Measurements from ENCODE around the gene RXFP2.

The RXFP2 gene

DNA sequence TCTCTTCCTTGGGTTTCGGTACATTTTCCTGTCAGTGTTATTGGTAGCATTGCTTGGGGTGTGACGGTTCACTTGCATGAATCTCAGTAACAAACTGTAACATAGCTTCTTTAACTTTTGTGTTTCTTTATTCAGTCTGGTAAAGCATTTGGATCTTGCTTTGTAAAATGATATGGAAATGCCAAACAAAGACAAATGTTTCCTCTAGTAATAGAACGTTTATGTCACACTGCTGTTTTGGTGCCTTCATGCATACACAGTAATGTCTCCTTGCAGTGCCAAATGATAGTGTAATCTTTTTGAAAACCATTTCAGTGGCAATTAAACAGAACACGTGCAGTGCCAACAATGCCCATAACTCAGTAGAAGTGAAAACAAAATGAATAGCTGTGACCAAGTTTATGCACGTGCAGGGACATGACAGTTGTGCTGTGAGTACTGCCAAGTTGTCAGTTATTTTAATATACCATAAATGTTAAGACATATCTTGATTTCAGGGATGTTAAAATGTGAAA, 110.8 kb downstream of the RXFP2 start:
- no peak for DNase-seq (ENCODE audit: low spot score)
- no peak overlapping the region for H3K27ac ChIP-seq
- no peak overlapping the region for H3K4me3 ChIP-seq
- TF ChIP-seq, protein P1, sequence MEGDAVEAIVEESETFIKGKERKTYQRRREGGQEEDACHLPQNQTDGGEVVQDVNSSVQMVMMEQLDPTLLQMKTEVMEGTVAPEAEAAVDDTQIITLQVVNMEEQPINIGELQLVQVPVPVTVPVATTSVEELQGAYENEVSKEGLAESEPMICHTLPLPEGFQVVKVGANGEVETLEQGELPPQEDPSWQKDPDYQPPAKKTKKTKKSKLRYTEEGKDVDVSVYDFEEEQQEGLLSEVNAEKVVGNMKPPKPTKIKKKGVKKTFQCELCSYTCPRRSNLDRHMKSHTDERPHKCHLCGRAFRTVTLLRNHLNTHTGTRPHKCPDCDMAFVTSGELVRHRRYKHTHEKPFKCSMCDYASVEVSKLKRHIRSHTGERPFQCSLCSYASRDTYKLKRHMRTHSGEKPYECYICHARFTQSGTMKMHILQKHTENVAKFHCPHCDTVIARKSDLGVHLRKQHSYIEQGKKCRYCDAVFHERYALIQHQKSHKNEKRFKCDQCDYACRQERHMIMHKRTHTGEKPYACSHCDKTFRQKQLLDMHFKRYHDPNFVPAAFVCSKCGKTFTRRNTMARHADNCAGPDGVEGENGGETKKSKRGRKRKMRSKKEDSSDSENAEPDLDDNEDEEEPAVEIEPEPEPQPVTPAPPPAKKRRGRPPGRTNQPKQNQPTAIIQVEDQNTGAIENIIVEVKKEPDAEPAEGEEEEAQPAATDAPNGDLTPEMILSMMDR (IDR thresholded peaks at IDR 0.05): no peak

DNA sequence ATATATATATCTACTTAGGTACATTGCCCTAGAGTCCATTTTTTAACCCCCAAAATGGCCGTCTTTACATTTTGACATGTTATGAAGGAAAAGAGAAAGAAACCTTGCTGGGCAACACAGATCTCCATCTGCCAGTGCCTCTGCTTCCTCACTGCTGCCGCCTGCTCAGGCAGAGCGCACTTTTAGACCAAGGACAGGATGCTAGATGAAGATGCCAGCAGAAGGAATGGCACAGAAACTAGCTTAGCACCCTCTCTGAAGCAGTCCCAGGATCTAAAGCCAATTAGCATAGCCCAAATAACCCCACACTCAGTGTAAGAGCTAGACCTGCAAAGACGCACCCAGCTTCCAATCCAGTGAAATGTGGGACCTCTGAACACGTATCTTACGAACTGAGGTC, 111.9 kb downstream of the RXFP2 start:
- no peak overlapping the region for H3K27ac ChIP-seq
- no peak overlapping the region for H3K4me3 ChIP-seq
- no peak for DNase-seq (ENCODE audit: low spot score)
- TF ChIP-seq, protein P1 (IDR thresholded peaks at IDR 0.05): no peak

Data from coronary artery (tissue), 2 donors.